Prostate gland (tissue), 2 donors: ENCODE results near the gene SMPD3. TPM values are rescaled to one million over a fixed set of nuclear protein-coding genes. Genes with fewer than 3 reads are reported as not detected.

Experiments used
- DNase-seq: peaks from one replicate; pipeline ENCODE4 v3.0.0-alpha.2; 2019; ENCODE audit warnings: low spot score
- H3K27ac ChIP-seq, 2 donors: fragments of 200-600 bp; sonication (generic); 2 replicates each; pipeline ENCODE4 v1.5.1; 2017 to 2019
- H3K27me3 ChIP-seq: fragments of 200-600 bp; sonication (generic); replicated peaks from 2 replicates; pipeline ENCODE4 v1.5.1; 2019; ENCODE audit not compliant: insufficient read depth
- H3K36me3 ChIP-seq, 2 donors: fragments of 200-600 bp; sonication (generic); 1 replicate in 1 of 2; 2 replicates in 1 of 2; pipeline versions ENCODE4 v1.5.1 to v1.8.1; 2017 to 2019
- H3K4me1 ChIP-seq: fragments of 200-600 bp; sonication (generic); replicated peaks from 2 replicates; pipeline ENCODE4 v1.5.1; 2019
- H3K4me3 ChIP-seq, 2 donors: fragments of 200-600 bp; sonication (generic); 2 replicates each; pipeline ENCODE4 v1.5.1; 2017 to 2019
- H3K9me3 ChIP-seq: fragments of 200-600 bp; sonication (generic); 2 replicates; pipeline ENCODE4 v1.5.1; 2017
- POLR2A ChIP-seq: fragments of 450-650 bp; IDR thresholded peaks from one replicate; pipeline ENCODE4 v1.6.1; 2016; ENCODE audit warnings: antibody characterized with exemption, mild to moderate bottlenecking
- POLR2AphosphoS5 ChIP-seq: sonication (generic); formaldehyde crosslinking; IDR thresholded peaks from one replicate; pipeline ENCODE4 v1.6.1; 2017; ENCODE audit warnings: antibody characterized with exemption
- WGBS: methylation state at CpG from one replicate; pipeline ENCODE4 v1.1.5; 2018; 5-methylcytosine and 5-hydroxymethylcytosine counted together
- intact Hi-C: fragments of 100-400 bp; cut with DNase I; formaldehyde crosslinking; loops from one replicate; pipeline ENCODE4 v1.14.2; 2022
- total RNA-seq, 2 donors: library from RNA; depleted of rRNA; stranded (reverse); fragments of >200 nt; gene quantifications; one replicate each; pipeline ENCODE4 v1.1.0, GENCODE V29; 2016
- TF ChIP-seq, protein P1 (sequence below), 4 experiments: fragments of 200-600 bp in 2 of 4; fragments of 450-650 bp in 2 of 4; sonication (generic) in 2 of 4; IDR thresholded peaks; 1 replicate in 3 of 4; 2 replicates in 1 of 4; pipeline ENCODE4 v1.5.1; 2016 to 2019; ENCODE audit warnings: antibody characterized with exemption in 4 of 4, mild to moderate bottlenecking in 2 of 4, moderate library complexity in 2 of 4

SMPD3 gene
- total RNA-seq, 2 donors from 2014 or later, result 4.7 to 27.8 TPM

- no peaks in the 10 kb centered on the region for H3K27me3 ChIP-seq
- intact Hi-C loops, result no loop called here
- H3K36me3 ChIP-seq, result no peaks in the 10 kb centered on the region
- H3K4me3 ChIP-seq, result no peak overlapping the region
- H3K4me1 ChIP-seq, result no peaks in the 10 kb centered on the region
- no peaks in the 10 kb centered on the region for H3K9me3 ChIP-seq
- 96% methylated on average over 5 of the region's 5 CpGs for WGBS
- no peak for TF ChIP-seq POLR2AphosphoS5
- TF ChIP-seq POLR2A, result no peak
- TF ChIP-seq, protein P1, sequence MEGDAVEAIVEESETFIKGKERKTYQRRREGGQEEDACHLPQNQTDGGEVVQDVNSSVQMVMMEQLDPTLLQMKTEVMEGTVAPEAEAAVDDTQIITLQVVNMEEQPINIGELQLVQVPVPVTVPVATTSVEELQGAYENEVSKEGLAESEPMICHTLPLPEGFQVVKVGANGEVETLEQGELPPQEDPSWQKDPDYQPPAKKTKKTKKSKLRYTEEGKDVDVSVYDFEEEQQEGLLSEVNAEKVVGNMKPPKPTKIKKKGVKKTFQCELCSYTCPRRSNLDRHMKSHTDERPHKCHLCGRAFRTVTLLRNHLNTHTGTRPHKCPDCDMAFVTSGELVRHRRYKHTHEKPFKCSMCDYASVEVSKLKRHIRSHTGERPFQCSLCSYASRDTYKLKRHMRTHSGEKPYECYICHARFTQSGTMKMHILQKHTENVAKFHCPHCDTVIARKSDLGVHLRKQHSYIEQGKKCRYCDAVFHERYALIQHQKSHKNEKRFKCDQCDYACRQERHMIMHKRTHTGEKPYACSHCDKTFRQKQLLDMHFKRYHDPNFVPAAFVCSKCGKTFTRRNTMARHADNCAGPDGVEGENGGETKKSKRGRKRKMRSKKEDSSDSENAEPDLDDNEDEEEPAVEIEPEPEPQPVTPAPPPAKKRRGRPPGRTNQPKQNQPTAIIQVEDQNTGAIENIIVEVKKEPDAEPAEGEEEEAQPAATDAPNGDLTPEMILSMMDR (IDR thresholded peaks at IDR 0.05), result no peak
- no peak for DNase-seq
- H3K27ac ChIP-seq, result no peak overlapping the region
These were observed 48.0 kb downstream of the SMPD3 start for GRCh38 chr16:68400083-68400923.

DNA sequence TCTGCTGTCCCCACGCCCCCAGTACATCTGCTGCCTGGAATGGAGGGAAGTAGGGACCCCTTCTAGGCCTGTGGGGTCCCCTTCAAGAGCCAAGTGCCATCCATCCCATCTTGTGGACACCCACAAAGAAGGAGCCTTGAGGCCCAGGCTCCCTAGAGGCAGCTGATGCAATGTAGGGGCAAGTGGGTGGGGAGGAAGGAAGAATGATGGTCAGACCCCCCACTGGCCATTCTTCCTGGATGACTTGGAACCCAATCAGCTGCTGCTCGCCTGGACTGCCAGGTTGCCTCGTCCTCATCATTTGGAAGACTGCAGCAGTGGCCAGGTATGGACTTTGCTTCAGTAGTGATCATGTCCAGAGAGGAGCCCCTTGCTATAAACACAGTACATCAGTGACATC, 48.9 kb downstream of the SMPD3 start:
- H3K36me3 ChIP-seq, result no peaks in the 10 kb centered on the region
- 94% methylated on average over 3 of the region's 3 CpGs for WGBS
- no peak overlapping the region for H3K27ac ChIP-seq

DNA sequence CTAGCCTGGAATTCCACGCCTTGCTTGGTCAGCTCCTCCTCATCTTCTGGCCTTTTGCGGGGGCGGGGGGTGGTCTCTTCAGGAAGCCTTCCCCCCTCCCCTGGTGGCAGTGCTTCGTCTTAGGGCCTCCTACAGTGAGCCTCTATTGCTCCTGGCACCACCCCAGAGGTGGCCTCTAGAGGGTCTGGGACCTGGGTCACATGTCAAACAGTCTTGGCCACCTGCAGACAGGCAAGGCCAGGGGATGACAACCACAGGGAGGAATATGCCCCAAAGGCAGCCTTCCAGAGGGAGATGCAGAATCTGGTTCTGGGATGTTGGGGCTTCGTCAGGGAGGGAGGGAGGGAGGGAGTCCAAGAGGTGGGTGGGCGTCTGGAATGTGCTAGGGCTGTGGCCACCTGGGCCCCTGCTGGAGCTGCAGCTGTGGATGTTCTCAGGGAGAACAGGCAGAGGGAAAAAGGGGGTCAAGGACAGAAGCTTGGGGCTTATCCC, 50.6 kb downstream of the SMPD3 start:
- Histone ChIP-seq H3K4me3 (no peak overlapping the region), H3K9me3 (no peaks in the 10 kb centered on the region), H3K36me3 (no peaks in the 10 kb centered on the region), H3K27ac (no peak overlapping the region), H3K4me1 (no peaks in the 10 kb centered on the region), H3K27me3 (no peaks in the 10 kb centered on the region)
- TF ChIP-seq POLR2AphosphoS5 (no peak), POLR2A (no peak)
- TF ChIP-seq, protein P1 (IDR thresholded peaks at IDR 0.05), result no peak
- intact Hi-C loops, result loop anchor here (10.0 kb wide), 1 partner anchor 107 kb away; no protein-coding TSS in a partner anchor
- 89% methylated on average over 6 of the region's 6 CpGs for WGBS
- no peak for DNase-seq

More for the DNA sequence above, 48.9 kb downstream of the SMPD3 start:
- H3K4me1 ChIP-seq, result no peaks in the 10 kb centered on the region
- no peak for DNase-seq
- no peak for TF ChIP-seq POLR2A
- TF ChIP-seq, protein P1 (IDR thresholded peaks at IDR 0.05), result no peak
- TF ChIP-seq POLR2AphosphoS5, result no peak
- no peaks in the 10 kb centered on the region for H3K27me3 ChIP-seq
- intact Hi-C loops, result loop anchor here (10.0 kb wide), 1 partner anchor 105 kb away; no protein-coding TSS in a partner anchor
- no peaks in the 10 kb centered on the region for H3K9me3 ChIP-seq
- no peak overlapping the region for H3K4me3 ChIP-seq

DNA sequence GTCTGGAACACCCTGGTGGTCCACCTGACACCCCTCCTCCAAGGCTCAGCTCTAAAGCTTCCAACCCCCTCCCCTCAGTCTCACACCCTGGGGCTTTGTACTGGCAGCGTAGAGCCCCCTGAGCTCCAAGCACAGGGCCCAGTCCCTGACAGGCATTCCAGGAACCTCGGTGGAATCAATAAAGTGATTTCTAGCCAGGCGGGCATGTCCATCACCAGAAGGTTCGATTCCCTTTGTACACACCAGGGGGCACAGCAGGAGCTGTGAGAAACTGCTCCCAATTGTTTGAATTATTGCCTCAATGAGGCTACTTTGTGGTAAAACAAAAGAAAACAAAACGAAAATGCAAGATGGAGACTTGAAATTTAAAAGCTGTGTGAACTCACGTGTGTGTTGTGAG, 51.8 kb downstream of the SMPD3 start:
- H3K4me3 ChIP-seq, result no peak overlapping the region
- peak; percentile 50 for DNase-seq
- no peaks in the 10 kb centered on the region for H3K36me3 ChIP-seq
- WGBS, result 30% methylated on average over 6 of the region's 6 CpGs
- H3K27me3 ChIP-seq, result no peaks in the 10 kb centered on the region
- no peaks in the 10 kb centered on the region for H3K9me3 ChIP-seq
- TF ChIP-seq POLR2A (no peak), POLR2AphosphoS5 (peak; percentile 38)
- TF ChIP-seq, protein P1 (IDR thresholded peaks at IDR 0.05), result peak; percentile 54 to 89 (median 78)
- H3K4me1 ChIP-seq, result no peaks in the 10 kb centered on the region
- no peak overlapping the region for H3K27ac ChIP-seq
- intact Hi-C loops, result loop anchor here (10.0 kb wide), 1 partner anchor 108 kb away; no protein-coding TSS in a partner anchor
